NOMO-1 treated with dmso at 0.1 percent for 144 hours (cell line): ENCODE results near the gene TNPO1.
A peak's percentile ranks its signal among the peaks of the same experiment; 100 is the strongest.
"Not testable (repeated sequence)": the region's sequence is repeated elsewhere in the genome, so short reads cannot be mapped to it uniquely, and the experiment has no call there.

Source experiments
- DNase-seq: peaks from one replicate; lab custom pipeline; 2025; ENCODE audit not compliant: unreplicated experiment; lab: John Stamatoyannopoulos, UW

Gene TNPO1

DNA sequence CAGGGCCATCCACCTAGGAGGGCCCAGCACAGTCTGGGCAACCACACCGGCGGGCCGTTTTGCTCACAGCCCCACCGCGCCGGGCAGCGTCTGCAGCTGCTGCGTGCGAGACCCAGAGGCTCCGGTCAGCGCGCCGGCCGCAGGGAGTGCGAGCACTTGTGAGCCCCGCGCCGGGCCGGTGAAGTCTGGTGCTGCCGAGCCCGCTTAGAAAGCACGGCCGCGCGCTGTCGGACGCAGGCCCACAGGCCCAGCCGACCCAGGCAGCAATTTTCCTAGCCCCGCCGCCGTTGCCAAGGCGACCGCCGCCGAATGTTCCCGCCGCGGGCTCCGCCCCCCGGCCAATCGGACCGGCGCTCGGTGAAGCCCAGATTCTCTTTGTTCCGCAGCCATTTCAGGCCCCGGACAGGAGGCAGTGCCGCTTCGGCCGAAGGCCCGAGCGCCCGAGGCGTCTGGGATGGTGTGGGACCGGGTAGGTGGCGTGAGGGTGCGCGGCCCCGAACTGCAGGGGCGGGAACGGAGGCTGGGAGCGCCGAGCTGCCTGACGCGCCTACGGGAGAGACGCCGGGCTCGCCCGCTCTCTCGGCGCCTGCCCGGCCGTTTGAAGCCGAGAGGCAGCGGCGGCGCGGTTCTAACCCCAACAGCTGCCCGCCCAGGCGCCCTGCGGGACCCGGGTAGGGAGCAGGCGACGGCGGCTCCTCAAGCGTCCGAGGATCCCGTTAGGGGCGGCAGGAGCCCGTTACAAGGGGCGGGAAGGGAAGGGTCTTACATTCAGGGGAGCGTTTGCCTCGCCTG, at the start of gene TNPO1:
TNPO1 (plus strand) TSS at position 378 of the 792 bp plus-strand sequence; CDS start at position 455, 77 bp downstream.
- peak; percentile 71 for DNase-seq

DNA sequence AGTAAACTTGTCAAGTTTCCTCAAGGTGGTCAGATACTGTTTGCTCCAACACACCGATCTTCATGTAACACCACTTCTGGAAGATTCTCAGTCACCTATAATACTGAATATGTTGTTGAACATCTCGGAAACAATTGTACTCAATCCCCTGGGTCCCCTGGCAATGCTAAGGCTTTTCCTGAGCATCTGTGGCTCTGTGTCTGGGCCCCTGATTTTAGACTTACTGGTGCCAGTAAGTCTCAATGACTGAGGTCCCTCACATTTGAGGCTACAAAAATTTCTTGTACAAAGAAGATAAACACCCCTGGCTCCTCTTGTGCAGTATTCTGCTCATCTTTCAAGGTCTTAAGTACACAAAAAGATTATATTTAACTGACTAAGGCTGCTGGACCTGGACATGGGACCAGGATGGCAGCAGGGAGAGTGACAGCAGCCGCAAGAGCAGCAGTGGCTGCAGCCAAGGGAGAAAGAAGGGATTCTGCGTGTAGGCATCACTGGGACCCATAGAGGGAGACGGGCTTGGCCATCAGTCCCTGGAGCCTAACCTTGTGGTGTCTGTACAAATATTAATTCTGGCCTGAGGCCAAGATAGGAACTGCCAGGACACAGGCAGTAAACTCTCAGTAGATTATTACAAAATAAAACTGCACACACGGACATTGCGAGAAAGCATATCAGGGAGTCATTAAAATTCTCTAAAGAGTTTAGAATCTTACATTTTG, 49.0 kb upstream of the TNPO1 start:
- no peak for DNase-seq

DNA sequence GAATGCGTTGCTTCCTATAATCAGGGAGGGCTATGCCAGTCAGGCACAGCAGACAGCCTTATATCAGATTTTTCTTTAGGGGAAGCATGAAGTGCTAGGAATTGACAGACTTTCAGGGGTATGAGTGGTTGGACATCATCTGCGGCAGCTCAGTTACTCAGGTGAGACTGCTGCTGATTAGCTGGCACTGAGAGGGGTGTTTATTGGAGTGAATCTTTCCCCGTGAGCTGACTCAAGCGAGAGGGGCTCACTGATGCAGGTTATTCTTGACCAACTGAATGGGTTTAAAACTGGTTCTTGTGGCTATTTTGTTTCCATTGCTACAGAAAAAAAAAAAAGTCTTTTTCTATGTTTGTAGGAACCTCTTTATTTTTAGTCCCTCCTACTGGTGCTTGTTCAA, 46.2 kb upstream of the TNPO1 start:
- no peak for DNase-seq

DNA sequence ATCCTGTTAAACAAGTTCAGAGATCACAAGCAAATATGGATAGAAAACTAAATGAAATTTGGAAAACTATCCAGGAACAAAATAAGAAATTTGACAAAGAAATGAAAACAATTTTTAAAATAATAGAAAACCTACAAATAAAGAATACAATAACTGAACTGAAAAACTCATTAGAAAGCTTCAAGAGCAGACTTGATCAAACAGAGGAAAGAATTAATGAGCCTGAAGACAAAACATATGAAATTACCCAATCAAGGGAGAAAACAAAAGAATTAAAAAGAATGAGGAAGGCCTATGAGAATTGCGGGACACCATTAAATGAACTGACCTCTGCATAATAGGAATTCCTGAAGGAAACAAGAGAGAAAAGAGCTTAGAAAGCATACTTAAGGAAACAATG, 39.8 kb upstream of the TNPO1 start:
- no peak for DNase-seq

DNA sequence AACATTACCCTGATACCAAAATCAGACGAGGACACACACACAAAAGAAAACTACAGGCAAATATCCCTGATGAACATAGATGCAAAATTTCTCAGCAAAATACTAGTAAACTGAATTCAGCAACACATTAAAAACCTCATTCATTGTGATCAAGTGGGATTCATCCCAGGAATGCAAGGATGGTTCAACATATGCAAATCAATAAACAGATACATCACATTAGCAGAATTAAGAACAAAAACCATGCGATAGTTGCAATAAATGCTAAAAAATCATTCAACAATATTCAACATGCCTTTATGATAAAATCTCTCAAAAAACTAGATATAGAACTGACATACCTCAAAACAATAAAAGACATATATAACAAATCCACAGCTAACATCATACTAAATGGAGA, 36.9 kb upstream of the TNPO1 start:
- no peak for DNase-seq

DNA sequence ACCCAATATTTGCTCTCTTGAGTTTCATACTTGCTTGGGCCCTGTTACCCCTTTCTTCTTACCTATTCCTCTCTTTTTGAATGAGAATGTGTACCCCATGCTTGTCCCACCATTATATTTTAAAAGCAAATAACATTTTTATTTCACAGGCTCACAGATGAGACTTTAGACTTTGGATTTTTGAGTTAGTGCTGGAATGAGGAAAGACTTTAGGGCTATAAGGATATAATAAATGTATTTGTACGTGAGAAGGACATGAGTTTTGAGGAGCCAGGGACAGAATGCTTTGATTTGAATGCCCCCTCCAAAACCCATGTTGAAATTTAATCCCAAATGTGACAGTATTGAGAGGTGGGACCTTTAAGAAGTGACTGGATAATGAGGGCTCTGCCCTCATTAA, 33.1 kb upstream of the TNPO1 start:
- DNase-seq = no peak

DNA sequence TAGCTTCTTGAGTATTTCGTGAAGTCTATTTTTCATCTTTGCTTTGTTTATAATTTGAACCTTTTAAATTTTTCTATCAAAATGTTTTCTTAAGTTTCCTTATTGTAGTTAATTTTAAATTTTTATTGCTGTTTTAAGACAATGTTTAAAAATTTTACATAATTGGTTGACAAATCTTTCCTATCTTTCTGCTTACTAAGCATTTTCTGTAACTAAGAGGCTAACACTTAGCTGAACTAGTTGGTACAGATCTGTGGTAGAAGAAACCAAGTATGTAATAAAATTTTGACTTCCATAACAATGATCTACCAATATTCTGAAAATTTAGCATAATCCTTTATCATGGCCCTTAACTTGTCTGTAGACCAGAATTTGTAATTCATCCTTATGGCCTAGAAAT, 32.3 kb upstream of the TNPO1 start:
- no peak for DNase-seq

DNA sequence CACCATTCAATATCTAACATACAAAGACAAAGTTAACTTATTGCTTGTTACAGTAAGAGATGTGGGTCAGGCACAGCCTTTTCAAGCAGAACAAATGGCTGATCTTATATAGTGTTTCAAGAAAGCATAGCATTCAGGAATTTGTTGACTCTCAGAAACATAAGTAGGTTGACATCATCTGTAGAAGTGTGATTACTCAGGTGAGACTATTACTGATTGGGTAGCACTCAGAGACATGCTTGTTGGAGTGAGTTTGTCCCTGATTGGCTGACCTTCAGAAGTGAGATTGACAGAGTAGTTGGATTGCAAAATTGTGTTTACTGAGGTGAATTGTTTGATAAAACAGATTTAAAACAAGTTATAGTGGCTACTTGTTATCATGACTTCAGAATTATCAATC, 30.7 kb upstream of the TNPO1 start:
- DNase-seq = no peak

DNA sequence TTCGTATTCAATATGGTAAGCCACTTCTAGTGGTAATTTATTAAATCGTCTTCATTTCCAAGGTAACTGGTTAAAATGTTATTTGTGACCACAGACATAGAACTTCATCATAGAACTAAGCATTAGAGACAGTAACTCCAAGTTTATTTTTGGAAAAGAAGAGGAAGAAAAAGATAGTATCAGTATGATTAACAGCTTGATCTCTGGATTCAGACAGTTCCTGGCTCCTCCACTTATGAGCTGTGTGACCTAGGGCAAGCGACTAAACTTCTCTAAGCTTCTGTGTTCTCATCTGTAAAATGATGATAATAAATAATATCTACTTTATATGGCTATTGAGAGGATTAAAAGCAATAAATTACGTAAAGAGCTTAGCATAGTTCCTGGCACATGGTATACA, 29.8 kb upstream of the TNPO1 start:
- no peak for DNase-seq

DNA sequence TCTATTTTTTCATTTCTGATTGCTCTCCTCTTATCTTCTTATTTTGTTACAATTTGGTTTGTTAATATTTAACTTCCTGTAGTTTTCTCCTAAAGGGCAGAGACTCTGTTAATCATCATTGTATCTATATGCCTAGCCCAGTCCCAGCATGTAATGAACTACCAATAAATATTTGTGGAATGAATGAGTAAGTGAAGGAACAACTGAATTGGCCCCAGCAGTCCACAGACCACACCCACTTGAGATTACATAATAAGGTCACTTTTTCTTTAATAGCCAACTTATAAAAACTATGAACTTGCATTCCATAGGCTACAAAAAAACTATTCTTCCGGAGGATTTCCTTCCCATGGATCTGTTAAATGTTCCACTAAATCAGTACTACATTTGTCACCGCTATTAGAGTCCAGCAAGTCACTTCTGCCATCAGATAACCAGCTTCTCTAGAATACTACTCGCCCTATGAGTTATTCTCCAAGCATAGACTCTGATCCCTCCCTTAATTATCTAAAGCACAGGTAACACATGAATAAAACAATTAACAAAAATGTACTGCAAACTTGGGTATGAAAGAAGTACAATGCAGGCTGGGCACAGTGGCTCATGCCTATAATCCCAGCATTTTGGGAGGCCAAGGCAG, 27.5 kb upstream of the TNPO1 start:
- no peak for DNase-seq

DNA sequence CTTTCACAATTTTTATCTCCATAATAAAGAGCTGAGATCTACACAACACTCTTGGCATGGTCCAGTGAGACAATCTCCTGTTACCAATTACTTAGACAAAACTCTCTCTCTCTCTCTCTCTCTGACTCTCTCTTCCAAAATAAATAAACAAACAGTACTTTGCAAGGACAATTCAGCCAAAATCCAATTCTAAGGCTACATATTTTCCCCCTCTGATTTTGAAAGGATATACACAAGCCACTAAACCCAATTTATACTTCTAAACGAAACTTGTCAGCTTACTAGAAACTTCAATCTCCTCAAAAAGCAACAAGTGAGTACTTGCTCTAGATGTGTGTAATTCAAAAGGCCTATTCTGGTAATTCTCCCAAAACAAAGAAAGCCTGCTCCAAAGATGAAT, 26.3 kb upstream of the TNPO1 start:
- DNase-seq = no peak

DNA sequence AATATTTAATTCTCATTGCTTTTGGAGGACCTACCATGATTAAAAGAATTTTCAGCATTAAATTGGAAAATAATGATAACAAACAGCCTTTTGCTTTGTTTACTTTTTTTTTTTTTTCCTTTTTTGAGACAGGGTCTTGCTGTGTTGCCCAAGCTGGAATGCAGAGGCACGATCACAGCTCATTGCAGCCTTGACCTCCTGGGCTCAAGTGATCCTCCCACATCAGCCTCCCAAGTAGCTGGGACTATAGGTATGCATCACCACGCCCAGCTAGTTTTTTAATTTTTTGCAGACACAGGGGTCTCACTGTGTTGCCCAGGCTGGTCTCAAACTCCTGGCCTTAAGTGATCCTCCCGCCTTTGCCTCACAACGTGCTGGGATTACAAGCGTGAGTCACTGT, 23.8 kb upstream of the TNPO1 start:
- DNase-seq = not testable (repeated sequence)

DNA sequence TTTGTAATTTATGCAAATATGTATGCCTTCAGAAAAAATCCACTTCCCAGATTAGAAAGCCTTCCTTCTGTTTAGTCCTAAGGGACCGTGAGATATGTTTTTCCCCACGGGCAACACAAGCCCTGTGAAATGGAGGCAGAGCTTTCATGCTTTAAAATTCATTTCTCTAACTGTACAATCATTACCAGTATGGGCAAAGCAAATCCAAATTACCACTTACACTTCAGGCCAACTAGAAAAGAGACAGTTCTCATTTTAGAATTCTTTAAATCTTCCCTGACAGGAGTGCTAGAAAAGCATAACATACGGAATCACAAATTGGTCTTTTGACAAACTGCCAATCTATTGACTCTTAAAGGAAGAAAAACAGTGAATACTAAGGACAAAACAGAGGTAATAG, 20.5 kb upstream of the TNPO1 start:
- DNase-seq = no peak

DNA sequence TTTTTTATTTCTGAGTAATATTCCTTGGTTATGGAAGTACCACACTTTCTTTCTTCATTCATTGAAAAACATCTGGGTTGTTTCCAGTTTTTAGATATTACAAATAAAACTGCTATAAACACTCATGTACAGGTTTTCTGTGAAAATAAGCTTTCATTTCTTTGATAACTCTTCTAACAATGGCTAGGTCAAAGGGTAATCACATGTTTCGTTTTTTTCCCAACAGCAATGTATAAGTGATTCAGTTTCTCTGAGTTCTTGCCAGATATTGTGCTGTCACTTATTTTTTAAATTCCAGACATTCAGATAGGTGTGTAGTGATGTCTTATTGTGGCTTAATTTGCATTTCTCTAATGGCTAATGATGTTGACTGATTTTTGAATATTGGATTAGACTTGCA, 16.7 kb upstream of the TNPO1 start:
- DNase-seq = no peak

DNA sequence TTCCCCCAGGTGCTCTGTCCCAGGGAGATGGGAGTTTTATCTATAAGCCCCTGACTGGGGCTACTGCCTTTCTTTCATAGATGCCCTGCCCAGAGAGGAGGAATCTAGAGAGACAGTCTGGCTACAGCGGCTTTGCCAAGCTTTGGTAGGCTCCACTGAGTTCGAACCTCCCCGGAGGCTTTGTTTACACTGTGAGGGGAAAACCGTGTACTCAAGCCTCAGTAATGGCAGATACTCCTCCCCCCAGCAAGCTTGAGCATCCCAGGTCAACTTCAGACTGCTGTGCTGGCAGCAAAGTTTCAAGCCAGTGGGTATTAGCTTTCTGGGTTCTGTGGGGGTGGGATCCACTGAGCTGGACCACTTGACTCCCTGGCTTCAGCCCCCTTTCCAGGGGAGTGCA, 7.8 kb upstream of the TNPO1 start:
- not testable (repeated sequence) for DNase-seq

DNA sequence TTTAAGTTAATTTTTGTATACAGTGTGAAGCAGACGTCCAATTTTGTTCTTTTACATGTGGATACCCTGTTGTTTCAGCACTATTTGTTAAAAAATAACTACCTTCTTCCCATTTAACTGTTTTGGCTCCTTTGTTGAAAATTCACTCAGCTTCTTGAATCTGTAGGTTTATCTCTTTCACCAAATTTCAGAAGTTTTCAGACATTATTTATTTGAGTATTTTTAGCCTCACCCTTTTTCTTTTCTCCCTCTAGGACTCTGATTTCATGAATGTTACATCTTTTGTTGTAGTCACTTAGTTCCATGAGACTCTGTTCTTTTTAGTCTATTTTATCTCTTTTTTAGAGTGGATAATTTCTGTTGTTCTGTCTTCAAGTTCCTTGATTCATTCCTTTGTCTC, 4.6 kb upstream of the TNPO1 start:
- DNase-seq = no peak

DNA sequence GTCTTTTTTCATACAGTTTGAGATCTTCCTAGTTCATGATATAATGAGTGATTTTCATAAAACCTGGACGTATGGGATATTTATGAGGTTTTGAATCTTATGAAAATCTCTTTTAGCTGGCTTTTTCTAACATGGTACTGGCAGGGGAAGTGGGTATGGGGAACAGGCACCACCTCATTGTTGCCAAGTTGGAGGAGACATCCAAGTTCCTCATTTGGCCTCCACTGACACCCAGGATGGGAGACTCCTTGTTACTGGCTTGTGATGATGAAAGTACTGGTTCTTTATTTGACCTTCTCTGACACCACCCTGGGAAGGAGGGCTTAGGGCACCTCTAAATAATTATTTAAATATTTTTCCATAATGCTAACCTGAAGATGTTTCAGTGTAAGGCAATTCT, 4.0 kb upstream of the TNPO1 start:
- DNase-seq = peak; percentile 25

DNA sequence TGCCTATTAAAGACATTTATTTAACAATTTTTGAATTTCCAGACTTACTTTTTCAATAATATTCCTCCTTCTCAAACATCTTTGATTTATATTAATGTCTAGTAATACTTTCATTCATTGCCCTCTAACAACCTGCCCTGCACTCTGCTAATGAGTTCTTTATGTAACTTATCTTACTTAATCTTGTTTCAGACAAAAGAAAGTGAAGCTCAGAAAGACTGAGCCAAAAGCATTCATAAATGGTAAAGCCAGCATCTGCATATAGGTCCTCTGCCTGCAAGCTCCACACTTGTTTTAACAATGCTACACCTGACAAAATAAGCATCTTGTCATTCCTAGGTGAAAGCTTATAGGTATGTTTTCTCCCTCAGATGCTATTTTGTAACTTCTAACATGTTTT, 2.4 kb upstream of the TNPO1 start:
- no peak for DNase-seq

DNA sequence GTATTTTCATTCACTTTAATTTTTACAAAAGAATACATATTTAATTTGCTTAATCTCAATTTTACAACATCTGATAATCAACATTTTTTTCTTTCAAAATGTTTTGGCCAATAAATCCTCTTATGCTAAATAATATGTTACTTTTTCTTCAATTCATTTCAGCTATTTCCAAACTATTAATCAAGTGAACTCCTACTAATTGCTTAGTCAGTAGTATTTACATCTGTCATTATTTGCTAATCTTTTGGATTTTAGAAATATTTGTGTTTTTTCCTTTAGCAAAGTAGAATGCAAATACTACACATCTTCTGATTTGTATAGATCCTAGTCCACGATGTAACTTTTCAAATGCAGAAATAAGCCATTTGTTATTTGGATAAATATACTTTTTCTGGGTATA, 1.6 kb upstream of the TNPO1 start:
- DNase-seq = no peak

DNA sequence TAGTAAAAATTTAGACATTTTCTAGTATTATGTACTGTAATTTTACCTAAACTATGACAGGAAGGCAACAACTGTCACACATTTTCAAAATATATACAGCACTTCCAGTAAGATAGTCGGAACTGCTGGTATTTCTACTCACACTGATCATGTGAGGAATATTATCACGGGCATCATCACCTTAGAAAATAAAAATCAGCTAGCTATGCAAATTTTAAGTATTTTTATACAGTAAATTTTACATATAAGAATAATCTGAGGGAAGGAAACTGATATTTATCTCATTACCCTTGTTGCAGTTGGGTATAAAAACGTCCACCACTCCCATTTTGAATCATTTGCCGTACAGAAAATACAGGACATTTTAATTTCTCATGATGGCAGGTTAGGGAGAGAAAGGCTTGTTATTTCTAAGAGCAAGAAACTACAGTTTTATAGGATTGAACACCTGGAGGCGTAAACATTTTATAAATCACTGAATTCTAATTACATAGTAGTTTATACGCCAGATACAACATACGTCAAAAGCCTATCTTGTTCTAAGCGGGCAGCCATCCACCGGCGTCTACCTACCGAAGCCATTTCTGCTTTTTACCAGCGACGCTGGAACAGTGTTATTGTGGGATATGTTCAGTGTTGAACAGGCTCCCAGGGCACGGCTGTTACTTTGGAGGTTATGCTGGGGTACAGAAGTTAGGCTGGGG, 729 bp upstream of the TNPO1 start:
- no peak for DNase-seq

DNA sequence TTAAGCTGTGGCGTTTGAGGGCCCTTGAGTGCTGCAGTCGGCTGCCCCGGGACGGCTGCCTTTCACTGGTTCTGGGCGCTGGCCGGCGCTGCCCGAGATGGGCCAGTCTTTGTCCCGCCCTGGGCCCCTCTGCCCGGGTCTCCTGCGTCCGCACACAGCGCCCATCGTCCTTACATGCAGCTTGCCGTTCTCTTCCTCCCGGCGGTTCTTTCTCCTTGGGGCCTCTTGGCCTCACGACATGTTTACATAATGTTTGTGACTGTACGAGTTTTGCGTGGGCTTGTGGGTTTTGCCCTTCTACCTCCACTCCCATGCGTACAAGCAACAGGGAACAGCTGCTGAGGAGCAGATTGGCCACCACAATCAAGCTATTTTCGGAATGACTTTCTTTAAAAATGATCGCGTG, 618 bp downstream of the TNPO1 start:
- DNase-seq = no peak
